VCaP (cell line): ENCODE results near the gene LSR.

Source experiments
- H3K27ac ChIP-seq: fragments of 450-650 bp; 2 replicates; pipeline ENCODE4 v1.5.1; 2017
- CTCF ChIP-seq: fragments of 450-650 bp; conservative IDR thresholded peaks from 2 replicates; pipeline ENCODE4 v1.5.1; 2017; ENCODE audit warnings: mild to moderate bottlenecking, moderate library complexity

The LSR gene

GRCh38 chr19:35299523-35300338 is 50.9 kb downstream of the LSR start:
- no peak for TF ChIP-seq CTCF

GRCh38 chr19:35300339-35300649 is 51.5 kb downstream of the LSR start:
- TF ChIP-seq CTCF, result no peak
- H3K27ac ChIP-seq, result no peak overlapping the region

More at GRCh38 chr19:35299523-35300338, 50.9 kb downstream of the LSR start:
- H3K27ac ChIP-seq, result no peak overlapping the region

GRCh38 chr19:35301961-35302360 is 53.2 kb downstream of the LSR start:
- no peak overlapping the region for H3K27ac ChIP-seq
- TF ChIP-seq CTCF, result no peak

GRCh38 chr19:35302446-35302845 is 53.6 kb downstream of the LSR start:
- TF ChIP-seq CTCF, result no peak
- H3K27ac ChIP-seq, result no peak overlapping the region

- no peak overlapping the region for H3K27ac ChIP-seq
- TF ChIP-seq CTCF, result no peak
These were observed 54.6 kb downstream of the LSR start for GRCh38 chr19:35303357-35303915.

- no peak for TF ChIP-seq CTCF
These were observed 55.2 kb downstream of the LSR start for GRCh38 chr19:35304036-35304435.

GRCh38 chr19:35305181-35305580 is 56.4 kb downstream of the LSR start:
- no peak overlapping the region for H3K27ac ChIP-seq
- no peak for TF ChIP-seq CTCF

More at GRCh38 chr19:35304036-35304435, 55.2 kb downstream of the LSR start:
- no peak overlapping the region for H3K27ac ChIP-seq
